ENCODE data around the gene EXOC3L4.
A peak's percentile ranks its signal among the peaks of the same experiment; 100 is the strongest.
"Not testable (repeated sequence)": the region's sequence is repeated elsewhere in the genome, so short reads cannot be mapped to it uniquely, and the experiment has no call there.

The EXOC3L4 gene

DNA sequence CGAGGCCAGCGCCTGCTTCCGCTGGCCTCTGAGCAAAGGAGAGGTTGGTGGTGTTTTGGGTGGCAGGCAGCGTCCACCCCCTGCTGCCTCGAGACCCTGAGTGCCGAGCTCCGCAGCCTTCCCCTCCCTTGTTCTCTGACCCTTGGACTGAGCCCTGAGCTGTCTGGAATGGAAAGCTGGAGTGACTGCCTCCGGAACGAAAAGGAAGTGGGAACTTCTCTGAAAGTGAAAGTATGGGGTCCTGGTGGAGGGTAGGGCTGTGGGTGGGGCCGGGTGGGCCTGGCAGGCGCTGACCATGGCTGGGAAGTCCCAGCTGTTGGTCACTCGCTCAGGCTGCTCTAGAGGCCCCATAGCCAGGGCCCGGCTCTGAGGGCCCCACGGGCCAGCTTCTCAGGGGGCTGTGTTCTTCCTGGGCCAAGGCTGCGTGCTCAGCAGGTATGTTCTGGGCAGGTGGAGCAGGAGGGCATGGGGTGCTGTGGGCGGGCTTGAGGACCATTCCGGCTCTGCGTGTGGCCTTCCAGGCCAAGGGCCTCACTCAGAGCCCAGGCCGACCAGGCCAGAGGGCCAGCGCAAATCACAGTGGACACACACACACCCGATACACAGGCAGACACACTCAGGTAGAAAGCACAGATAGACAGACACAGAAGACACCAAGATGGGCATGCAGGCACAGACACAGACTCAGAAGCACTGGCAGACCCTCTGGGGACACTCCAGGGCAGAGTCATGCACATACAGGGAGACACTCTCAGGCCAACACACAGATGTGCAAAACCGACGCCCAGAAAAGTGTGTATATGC, at the start of gene EXOC3L4:
TSS of gene EXOC3L4 (plus strand) at position 320 of the 804 bp plus-strand sequence. CDS start 5,495 bp downstream, outside the sequence.
- DNase-seq = no peak

DNA sequence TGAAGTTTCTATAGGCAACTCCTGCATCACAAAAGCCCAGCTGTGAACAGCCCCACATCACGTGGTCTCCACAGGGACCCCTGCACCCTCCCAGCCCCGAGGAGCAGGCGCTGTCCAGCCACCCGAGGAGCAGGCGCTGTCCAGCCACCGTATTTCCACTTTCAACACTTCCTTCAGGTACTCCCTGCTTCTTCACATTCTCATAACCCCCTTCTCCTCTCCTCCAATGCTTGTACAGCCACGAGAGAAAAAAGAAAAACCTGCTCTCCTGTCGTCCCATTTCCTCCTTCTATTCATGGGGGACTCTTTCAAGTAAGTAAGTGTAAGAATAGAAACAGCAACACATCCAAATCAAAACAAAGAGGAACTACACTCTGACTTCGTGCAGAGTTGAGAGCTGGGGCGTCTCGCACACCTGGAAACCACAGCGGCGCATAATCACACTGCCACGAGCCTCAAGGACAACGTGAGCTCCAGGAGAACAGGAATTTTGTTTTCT, 49.1 kb upstream of the EXOC3L4 start:
- DNase-seq = no peak

DNA sequence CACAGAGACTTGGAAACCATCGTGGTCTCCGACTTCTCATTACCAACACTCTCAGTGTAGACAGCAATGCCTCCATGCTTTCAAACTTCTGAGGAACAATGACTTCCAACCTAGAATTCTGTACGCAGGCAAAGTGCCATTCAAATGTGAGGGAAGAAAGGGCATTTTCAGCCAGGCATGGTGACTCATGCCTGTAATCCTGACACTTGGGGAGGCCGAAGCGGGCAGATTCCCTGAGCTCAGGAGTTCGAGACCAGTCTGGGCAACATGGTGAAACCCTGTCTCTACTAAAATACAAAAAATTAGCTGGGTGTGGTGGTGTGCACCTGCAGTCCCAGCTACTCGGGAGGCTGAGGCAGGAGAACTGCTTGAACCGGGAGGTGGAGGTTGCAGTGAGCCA, 47.1 kb upstream of the EXOC3L4 start:
- not testable (repeated sequence) for DNase-seq

DNA sequence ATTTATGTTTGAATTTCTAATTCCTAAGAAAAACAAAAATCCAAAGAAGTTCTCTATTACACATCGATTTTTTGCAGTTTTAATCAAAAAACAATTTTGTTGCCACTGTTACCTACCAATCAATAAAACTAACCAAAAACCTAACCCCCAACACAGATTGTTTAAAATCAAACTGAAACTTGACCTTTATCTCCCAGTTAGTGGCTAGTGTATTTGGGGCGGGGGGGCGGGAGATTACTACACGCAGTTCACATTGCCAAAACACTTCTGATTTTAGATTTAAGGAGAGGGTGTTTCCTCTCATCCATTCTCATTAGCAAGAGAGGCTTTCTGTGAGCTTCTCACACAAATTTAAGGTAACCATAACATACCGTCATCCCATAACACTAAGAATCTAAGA, 43.6 kb upstream of the EXOC3L4 start:
- DNase-seq = no peak

DNA sequence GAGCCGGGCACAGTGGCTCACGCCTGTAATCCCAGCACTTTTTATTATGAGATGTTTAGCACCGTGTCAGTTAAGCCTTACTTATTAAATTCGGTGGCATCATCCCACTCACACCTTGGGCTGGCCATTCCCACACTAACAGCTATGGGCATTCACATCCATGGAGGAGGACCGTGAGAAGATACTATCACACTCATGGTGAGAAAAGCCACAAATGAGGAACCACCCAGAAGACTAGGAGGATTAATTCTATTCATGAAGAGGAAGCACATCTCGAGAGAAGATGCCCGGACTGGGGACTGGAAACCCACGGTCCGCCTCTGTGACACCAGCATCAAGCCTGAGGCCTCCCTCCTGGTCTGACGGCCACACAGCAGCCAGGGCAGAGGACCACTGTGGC, 42.1 kb upstream of the EXOC3L4 start:
- DNase-seq = no peak

DNA sequence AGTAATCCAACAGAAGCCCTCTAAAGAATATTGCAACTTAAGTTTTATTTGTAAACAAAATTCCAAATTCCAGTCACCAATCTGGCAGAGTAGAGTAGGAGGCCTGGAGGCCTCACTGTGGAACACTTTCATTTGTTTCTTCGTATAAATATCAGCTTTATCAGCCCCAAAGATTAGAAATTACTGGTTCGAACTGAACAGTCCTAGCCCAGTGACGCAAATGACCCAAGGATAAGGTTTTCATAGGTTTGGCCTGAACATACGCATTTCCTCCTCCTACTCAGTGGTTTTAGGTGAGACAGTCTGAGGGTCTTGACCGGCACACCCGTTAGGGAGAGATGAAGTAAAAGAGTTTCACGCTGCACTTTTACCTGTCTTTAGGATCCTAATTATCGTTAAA, 38.8 kb upstream of the EXOC3L4 start:
- no peak for DNase-seq

DNA sequence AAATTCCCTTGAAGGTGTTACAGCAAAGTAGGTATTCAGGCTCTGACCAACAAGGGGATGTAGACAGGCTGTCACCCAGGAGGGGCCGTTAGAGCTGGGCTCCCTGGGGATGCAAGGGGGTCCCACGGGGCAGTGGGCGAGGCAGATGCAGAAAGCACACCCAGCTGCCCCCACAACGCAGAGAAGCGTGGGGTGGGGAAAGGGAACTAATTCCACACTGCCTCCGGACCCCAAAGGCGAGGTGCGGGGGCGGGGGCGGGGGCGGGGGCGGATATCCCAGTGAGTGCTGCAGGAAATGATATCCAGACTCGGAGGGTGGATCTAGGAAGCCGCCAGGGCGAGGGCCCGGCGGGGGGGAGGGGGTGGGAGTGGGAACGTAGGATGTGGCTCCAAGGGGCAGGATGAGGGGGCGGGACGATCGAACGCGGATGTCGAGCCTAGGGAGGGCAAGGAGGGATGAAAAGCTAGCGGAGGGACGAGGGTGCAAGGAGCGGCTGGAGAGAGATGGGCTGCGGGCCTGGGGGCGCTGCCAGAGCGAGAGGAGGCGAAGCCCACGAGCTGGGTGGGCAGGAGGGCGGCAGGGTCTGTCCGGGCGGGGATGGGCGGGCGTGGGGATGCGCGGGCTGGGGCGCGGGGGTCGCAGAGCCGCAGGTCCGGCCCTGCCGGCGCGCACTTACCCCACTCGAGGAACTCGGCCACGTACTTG, 38.0 kb upstream of the EXOC3L4 start:
- DNase-seq = peak; percentile 59

DNA sequence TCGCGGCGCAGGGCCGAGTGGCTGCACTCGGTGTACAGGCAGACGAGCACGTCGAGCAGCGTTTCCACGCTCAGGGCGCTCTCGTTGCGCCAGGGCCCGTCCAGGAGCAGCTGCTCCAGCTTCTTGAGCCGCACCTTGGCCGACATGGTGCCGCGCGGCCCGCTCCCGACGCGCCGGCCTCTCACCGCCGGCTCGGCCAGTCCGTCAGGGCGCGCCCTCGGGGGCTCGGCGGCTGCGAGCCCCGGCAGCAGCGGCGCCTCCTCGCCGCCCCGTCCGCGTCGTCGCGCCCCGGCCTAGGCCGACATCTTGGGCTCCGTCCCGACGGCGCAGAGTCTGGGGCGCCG, 37.5 kb upstream of the EXOC3L4 start:
- DNase-seq = no peak

DNA sequence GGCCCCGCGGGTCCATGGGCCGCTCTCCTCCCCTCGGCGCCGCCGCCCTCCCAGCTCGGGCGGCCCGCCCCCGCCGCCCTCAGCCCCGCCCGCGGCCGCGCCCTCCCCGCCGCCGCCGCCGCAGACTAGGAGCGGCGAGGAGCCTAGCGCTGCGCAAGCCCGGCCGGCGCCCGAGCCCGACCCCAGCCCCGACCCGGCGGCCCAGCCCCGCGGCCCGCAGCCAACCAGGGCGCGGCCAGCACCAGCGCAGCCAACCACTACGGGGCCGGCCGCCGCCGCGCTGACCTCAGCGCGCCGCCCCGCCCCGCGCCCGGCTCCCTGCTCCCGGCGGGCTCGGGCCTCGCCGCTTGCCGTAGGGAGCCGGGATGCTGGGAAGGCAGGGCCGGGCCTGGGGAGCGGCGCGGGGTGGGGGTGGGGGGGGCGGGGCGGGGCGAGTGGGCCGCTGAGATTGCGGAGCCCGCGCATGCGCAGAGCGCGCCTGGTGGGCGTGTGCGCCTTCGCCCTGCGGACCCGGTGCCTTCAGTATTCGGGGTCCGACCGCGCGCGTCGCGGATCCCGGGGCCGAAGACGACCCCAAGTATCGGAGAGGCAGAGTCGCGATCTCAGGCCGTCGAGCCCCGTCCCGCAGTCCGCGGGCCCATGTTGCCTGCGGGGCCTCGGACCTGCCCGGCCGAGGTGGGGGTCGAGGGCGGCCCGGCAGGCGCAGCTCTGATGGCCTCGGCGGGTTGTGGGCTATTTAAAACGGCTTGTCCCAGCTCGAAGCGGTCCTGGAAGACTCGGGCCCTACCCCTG, 37.0 kb upstream of the EXOC3L4 start, which contains the start of gene CDC42BPB:
TSS of gene CDC42BPB (minus strand) at position 178 of the 792 bp plus-strand sequence. CDS start 376 bp downstream, outside the sequence.
- DNase-seq = peak; percentile 92

DNA sequence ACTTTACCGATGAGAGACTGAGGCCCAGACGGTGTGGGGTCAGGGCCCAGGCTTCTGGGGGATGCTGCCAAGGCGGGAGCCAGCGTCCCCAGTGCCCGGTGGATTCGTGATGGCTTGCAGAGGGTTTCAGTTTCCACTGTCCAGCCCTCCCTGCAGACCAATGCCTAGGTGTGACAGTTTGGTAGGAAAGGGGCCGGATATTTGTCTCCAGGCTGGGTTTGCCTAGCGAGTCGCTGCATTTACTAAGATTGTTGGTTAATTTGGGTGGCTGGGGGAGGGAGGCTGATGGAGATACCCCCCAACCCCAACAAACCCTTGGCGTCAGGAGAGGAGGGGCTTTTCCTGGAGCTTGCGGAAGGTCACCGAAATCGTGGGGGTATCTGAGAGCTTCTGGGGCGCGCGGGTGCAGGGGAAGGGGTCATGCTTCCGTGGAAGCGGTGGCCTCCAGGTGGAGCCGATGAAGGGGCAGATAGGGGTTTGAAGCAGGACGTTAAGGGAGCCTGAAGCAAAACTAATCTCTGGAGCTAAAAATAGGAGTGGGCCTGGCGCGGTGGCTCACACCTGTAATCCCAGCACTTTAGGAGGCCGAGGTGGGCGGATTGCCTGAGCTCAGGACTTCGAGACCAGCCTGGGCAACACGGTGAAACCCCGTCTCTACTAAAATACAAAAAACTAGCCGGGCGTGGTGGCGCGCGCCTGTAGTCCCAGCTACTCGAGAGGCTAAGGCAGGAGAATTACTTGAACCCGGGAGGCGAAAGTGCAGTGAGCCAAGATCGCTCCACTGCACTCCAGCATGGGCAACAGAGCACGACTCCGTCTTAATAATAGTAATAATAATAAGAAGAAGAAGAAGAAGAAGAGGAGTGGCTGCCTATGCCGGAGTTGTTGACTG, 36.1 kb upstream of the EXOC3L4 start:
- DNase-seq = no peak

DNA sequence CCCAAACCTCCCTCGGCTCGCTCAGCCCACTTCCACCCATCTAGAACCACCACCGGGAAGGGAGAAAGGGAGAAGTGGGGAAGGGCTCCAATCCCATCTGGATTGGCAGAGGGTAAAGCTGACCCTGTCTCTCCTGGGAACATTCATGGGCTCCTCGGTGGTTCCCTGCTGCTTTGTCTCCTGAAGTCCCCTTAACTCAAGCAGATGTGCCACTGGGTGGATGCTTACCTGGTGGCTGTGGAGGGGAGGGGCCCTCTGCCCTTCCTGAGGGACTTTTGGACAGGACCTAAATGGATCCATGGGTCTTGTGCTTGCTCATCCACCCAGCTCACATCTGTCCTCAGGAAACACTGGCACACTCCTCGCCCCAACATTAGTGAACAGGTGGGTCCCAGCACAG, 35.0 kb upstream of the EXOC3L4 start:
- DNase-seq = no peak

DNA sequence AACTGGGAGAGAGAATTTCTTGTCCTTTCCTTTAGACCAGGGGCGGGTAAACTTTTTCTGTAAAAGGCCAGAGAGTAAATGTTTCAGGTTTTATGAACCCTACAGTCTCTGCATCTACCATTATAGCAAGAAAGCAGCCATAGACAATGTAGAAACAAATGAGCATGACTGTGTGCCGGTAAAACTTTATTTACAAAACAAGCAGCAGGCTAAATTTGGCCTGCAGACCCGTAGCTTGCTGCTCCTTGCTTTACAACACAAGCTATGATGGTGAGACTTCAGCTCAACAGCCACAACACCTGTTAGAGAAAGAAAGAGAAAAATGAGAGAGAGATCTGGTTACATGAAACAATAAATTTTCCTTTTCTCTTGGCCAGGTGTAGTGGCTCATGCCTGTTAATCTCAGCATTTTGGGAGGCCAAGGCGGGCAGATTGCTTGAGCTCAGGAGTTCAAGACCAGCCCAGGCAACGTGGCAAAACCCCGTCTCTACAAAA, 33.0 kb upstream of the EXOC3L4 start:
- DNase-seq = no peak

DNA sequence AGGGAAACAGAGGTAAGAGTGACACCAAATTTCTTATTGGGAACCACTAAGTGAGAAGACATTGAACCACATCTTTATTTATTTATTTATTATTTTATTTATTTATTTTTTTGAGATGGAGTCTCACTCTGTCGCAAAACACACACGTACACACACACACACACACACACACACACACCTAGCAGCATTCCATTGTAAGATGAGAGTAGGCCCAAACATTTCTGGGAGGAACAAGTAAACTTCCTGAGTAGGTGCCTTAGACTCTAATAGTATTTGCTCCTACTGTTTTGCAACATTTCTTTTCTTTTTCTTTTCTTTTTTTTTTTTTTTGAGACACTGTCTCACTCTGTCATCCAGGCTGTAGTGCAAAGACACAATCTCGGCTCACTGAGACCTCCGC, 30.1 kb upstream of the EXOC3L4 start:
- no peak for DNase-seq

DNA sequence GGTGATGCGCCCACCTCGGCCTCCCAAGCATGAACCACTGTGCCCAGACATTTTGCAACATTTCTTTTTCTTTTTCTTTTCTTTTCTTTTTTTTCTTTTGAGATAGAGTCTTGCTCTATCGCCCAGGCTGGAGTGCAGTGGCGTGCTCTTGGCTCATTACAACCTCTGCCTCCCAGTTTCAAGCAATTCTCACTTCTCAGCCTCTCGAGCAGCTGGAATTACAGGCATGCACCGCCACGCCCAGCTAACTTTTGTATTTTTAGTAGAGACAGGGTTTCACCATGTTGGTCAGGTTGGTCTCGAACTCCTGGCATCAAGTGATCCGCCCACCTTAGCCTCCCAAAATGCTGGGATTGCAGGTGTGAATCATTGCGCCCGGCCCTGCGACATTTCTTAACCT, 29.5 kb upstream of the EXOC3L4 start:
- DNase-seq = no peak

DNA sequence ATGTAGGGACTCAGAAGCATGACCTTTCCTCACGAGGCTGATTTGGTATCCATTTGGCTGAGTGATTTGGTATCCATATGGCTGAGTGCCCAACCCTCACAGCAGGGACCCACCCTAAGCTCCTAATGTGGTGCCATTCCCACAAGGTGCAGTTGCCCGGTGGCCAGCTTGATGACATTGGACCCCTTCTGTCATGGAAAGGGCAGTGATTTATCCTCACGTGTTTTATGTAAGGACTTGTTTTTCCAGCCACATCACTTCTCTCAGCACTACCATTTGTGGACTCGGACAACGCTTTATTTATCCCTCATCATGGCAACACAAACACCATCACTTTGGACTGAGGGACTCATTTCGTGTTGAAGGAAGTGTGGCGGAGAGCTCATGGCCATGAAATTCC, 28.7 kb upstream of the EXOC3L4 start:
- no peak for DNase-seq

DNA sequence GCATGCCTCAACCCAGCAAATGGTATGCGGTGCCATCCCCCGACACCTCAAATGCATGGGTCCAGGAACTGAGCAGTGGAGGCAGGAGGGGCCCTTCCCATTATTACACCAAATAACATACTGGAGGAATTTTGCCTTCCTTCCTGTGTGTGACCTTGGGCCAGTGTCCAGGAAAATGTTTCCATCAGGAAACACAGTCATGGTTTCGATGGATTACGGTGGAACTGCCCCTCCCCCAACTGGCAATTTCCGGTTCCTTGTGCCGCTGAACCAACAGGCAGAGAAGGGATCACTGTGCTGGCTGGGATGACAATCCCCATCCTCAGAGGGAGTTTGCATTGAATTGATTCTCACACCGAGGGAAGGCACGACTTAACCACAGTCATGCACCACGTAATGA, 28.1 kb upstream of the EXOC3L4 start:
- no peak for DNase-seq

DNA sequence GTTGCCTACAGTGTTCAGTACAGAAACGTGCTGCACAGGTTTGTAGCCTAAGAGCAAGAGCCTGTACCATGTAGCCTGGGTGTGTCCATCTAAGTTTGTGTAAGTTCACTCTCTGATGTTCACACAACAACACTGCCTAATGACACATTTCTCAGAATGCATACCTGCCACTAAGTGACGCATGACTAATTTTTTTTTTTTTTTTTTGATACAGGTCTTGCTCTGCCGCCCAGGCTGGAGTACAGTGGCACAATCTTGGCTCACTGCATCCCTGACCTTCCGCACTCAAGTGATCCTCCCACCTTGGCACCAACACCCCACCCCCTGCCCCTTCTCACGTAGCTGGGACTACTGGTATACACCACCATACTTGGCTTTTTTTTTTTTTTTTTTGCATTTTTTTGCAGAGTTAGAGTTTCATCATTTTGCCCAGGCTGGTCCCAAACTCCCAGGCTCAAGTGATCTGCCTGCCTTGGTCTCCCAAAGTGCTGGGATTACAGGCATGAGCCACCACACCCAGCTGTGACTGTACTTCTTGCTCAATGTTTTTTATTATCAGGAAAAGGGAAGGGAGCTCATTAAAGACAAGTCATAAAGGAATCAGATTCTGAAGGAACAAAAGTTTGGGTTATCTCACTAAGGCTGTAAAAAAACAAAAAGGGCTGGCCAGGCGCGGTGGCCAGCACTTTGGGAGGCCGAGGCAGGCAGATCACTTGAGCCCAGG, 27.1 kb upstream of the EXOC3L4 start:
- DNase-seq = no peak

DNA sequence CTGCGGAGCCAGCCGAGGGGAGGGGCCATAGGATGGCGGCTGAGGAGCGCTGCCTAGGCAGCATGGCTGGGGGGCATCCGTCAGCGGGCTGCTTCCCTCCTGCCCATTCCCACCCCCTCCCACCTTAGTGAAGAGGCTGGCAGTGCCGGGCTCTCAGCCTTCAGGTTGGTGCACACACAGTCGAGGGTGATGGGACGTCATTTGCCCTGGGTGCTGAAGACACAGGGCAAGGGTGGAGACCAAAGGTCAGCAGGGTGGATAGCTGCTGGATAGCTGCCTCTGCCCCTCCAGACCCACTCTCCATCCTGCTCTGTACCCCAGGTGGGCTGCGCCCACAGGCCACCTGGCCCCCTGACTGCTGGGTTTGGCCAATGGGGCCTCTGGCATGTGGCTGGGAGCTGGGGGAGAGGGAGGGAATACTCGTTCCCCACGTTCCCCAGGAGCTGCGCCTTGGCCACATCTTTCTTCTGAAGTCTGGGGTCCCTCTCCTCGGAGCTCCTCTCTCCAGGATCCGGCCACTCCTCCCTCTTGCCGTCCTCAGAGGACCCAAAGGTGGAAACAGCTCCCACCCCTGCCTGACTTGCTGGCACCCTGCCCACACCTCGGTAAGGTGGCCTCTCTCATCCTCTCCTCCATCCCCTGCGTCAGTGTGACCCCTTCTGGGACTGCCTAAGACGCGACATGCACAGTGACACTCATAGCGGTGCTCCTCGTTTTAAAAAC, 26.0 kb upstream of the EXOC3L4 start:
- no peak for DNase-seq

DNA sequence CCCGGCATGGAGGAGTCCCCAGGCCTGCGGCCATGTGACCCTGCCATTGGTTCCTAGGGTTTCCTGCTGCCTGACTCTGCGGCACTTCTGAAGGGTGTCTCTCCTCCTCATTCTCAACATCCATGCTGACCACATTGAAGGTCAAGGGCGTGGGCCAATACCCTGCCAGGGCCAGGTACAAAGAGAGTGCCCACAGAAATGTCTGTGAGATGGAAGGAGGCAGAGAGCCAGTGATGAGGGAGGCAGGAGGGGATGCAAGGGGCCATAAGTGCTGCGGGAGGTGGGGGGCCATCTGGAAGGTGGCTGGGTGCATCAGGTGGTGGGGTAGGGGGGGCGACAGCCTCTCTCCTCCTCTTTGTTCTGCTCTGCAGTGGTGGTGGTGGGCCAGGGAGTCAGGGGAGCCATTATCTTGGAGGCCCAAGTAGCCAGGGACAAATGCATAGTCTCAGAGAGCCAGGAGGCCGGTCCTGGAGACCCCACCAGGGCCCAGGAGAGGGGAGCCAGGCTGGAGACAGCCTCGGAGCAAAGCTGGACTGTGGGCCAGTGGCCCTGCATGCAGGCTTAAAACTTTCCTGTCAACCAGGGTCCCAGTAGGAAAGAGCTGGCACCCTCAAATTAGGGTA, 24.2 kb upstream of the EXOC3L4 start:
- no peak for DNase-seq

DNA sequence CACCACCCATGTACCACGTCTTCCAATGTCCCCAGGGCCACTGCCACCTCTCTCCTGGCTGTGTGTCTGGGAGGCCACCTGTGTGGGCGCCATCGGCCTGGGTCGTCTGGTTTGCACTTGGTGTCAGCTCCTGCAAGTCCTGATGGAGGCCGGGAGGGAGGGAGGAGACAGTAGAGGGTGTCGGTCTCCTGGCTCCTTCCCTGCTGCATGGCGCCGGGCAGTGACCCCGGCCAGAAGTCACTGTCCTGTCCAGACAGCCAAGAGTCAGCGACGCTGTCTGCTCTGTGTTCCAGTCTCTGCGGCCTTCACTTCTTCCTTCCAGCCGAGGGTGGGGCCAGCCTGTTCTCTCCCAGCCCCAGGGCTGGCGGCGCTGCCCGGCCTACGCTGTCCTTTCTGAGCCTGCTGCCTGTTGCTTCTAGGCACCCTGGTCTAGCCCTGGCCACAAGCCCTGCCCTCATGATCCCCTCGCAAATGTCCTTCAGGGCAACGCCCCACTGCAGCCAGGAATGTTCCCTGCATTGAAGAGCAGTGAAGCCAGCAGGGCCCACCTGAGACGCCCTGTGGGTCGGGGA, 23.5 kb upstream of the EXOC3L4 start:
- DNase-seq = no peak

All from NCI-H510A (cell line).